Breast epithelium (tissue), 3 donors: Measurements from ENCODE around the gene SERPINA12.

Experiments used
- POLR2A ChIP-seq: fragments of 450-650 bp; IDR thresholded peaks from one replicate; pipeline ENCODE4 v1.6.1; 2016; ENCODE audit warnings: antibody characterized with exemption, mild to moderate bottlenecking, moderate library complexity
- POLR2AphosphoS5 ChIP-seq, 3 donors: sonication (generic); formaldehyde crosslinking; IDR thresholded peaks; one replicate each; pipeline ENCODE4 v1.6.1; 2017; ENCODE audit warnings: antibody characterized with exemption in 3 of 3
- TF ChIP-seq, protein P1 (sequence below), 3 donors: fragments of 450-650 bp; IDR thresholded peaks; one replicate each; pipeline ENCODE4 v1.5.1; 2016 to 2017; ENCODE audit warnings: antibody characterized with exemption in 3 of 3, mild to moderate bottlenecking in 3 of 3, moderate library complexity in 3 of 3

DNA sequence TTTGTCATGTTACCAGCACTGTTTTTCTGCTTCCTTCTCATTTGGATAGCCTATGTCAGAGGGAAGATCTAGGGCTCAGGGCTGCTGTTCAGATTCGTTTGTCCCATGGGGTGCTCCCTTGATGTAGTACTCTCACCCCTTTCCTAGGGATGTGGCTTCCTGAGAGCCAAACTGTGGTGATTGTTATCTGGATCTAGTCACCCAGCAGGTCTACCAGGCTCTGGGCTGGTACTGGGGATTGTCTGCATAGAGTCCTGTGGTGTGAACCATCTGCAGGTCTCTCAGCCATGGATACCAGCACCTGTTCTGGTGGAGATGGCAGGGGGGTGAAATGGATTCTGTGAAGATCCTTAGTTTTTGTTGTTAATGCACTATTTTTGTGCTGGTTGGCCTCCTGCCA lies 51.2 kb downstream of the SERPINA12 start:
- no peak for TF ChIP-seq POLR2AphosphoS5 (IDR thresholded peaks at IDR 0.05)
- TF ChIP-seq, protein P1, sequence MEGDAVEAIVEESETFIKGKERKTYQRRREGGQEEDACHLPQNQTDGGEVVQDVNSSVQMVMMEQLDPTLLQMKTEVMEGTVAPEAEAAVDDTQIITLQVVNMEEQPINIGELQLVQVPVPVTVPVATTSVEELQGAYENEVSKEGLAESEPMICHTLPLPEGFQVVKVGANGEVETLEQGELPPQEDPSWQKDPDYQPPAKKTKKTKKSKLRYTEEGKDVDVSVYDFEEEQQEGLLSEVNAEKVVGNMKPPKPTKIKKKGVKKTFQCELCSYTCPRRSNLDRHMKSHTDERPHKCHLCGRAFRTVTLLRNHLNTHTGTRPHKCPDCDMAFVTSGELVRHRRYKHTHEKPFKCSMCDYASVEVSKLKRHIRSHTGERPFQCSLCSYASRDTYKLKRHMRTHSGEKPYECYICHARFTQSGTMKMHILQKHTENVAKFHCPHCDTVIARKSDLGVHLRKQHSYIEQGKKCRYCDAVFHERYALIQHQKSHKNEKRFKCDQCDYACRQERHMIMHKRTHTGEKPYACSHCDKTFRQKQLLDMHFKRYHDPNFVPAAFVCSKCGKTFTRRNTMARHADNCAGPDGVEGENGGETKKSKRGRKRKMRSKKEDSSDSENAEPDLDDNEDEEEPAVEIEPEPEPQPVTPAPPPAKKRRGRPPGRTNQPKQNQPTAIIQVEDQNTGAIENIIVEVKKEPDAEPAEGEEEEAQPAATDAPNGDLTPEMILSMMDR (IDR thresholded peaks at IDR 0.05), result no peak
- TF ChIP-seq POLR2A, result no peak
